Sciatic nerve (tissue), 2 donors: ENCODE results near the gene KREMEN2. TPM values are rescaled to one million over a fixed set of nuclear protein-coding genes. Genes with fewer than 3 reads are reported as not detected.
"Not testable (repeated sequence)": the region's sequence is repeated elsewhere in the genome, so short reads cannot be mapped to it uniquely, and the experiment has no call there.

Experiments
- ATAC-seq: fragments of 200-7000 bp; cut with Tn5 transposase; one replicate; pipeline ENCODE4 v1.9.1; 2020; ENCODE audit warnings: mild to moderate bottlenecking, moderate library complexity
- DNase-seq: peaks from one replicate; pipeline ENCODE4 v3.0.0-alpha.2; 2020; ENCODE audit warnings: low spot score
- intact Hi-C: fragments of 100-400 bp; cut with DNase I; formaldehyde crosslinking; loops from one replicate; pipeline ENCODE4 v1.14.2; 2022
- total RNA-seq: library from RNA; stranded (reverse); fragmentation: NEBNext Ultra II Directional; extraction: Animal tissue kit (Norgen Biotek cat#: 25700); gene quantifications from one replicate; pipeline ENCODE4 v1.2.1, GENCODE V29; 2021
- donor health status: DM: no; HTN: no; CAD: no.
- donor health status: DM: no; HTN: no; CAD: no.

The KREMEN2 gene, protein sequence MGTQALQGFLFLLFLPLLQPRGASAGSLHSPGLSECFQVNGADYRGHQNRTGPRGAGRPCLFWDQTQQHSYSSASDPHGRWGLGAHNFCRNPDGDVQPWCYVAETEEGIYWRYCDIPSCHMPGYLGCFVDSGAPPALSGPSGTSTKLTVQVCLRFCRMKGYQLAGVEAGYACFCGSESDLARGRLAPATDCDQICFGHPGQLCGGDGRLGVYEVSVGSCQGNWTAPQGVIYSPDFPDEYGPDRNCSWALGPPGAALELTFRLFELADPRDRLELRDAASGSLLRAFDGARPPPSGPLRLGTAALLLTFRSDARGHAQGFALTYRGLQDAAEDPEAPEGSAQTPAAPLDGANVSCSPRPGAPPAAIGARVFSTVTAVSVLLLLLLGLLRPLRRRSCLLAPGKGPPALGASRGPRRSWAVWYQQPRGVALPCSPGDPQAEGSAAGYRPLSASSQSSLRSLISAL
- not detected for total RNA-seq

DNA sequence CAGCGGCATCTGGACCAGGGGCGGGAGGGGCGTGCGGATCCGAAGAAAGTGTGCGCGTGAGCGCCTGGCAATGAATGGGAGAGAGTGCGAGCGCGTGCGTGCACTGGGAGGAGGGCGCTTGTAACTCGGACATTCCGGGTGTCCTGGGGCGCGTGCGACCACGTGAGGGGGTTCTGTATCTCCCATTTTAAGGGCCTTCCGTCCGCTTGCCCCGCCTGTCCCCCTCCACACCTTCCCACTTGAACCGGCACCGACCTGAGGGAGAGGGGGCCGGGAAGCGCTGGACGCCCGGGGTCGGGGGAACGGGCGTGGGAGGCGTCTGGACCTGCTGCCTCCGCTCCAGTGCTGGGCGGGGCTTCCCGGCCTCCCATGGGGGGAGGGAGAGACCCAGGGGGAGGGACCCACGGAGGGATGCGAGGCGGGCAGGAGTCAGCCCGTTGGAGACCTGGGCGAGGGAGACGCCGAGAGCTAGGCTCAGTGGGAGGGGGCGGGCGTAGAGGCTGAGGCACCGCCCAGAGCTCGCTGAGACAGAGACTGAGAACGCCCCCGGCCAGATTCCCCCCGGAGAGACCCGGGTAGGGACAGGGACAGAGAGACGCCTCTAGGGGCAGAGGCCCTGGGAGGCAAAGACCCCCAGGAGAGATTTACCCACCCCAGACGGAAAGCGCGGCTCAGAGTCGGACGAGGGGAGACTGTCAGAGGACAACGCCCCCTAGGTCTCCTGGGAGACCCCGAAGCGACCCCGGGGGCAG, at the start of gene KREMEN2:
KREMEN2 (plus strand) TSS at position 553 of the 752 bp plus-strand sequence. CDS start 246 bp downstream, outside the sequence.
- intact Hi-C loops, result no loop called here
- no peak for ATAC-seq
- DNase-seq, result no peak

DNA sequence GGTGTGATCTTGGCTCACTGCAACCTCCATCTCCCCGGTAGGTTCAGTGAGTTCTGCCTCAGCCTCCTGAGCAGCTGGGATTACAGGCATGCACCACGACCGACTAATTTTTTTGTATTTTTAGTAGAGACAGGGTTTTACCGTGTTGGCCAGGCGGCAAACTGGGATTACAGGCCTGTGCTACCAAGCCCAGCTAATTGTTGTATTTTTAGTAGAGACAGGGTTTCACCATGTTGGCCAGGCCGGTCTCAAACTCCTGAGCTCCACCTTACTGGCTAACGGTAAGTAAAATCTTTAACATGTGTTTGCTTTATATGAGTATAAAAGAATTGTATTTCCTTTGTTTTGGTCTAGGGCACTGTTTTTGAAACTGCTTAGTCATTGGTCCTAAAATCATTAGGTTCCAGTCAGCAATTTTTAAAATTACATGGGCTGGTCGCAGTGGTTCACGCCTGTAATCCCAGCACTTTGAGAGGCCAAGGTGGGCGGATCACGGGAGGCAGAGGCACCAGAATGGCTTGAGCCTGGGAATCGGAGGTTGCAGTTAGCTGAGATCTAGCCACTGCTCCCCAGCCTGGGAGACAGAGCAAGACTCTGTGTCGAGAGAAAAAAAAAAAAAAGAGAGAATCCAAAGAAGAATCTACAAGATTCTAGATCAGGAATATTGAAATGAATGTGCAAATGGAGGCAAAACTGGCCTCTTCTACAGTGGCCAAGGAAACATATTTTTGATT, 48.7 kb upstream of the KREMEN2 start:
- ATAC-seq (no peak), DNase-seq (no peak)
- intact Hi-C loops, result no loop called here

DNA sequence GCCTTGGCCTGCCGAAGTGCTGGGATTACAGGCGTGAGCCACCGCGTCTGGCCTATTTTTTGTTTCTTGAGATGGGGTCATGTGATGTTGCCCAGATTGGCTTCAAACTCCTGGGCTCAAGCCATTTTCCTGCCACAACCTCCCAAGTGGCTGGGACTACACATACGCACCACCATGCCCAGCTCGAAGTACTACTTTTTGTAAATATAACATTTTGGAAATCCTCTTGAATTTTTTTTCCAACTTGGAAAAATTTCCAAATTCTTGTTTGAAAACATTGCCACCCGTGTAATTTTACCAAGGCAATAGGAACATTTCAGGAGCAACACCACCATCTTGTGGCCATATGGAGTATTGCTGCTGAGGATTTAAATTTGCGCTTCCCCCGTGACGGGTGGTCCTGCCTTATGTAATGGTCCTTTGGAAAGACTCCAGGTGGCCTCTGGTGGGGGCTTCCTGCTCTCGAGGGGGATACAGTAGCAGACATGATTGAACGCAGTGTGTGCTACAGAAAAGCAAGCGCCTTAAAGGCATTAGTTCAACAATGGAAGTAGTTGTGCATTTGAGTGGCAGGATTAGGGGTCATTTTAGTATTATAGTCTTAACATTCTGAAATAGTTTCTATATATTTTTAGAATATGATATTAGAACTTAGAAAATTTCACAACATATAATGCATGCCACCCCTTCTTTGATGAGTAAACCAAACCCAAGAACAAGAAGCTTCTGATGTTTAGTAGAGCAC, 44.4 kb upstream of the KREMEN2 start:
- ATAC-seq, result peak; percentile 79
- intact Hi-C loops, result loop anchor here (10.0 kb wide), 1 partner anchor 45 kb away; no protein-coding TSS in a partner anchor
- peak; percentile 80 for DNase-seq

DNA sequence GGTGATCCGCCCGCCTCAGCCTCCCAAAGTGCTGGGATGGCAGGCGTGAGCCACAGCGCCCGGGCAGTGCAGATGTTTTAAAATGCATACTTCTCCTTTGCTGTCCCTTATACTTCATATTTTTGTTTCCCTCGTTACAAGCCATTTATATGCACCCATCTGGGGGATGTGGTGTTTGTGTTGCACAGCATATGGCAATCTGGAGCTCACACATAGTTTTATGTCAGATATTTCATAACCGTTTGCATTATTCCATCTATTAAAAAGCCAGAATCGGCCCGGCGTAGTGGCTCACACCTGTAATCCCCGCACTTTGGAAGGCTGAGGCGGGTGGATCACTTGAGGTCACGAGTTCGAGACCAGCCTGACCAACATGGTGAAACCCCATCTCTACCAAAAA, 40.6 kb upstream of the KREMEN2 start:
- no peak for DNase-seq
- ATAC-seq, result no peak
- intact Hi-C loops, result loop anchor here (10.0 kb wide), 1 partner anchor 49 kb away; no protein-coding TSS in a partner anchor

DNA sequence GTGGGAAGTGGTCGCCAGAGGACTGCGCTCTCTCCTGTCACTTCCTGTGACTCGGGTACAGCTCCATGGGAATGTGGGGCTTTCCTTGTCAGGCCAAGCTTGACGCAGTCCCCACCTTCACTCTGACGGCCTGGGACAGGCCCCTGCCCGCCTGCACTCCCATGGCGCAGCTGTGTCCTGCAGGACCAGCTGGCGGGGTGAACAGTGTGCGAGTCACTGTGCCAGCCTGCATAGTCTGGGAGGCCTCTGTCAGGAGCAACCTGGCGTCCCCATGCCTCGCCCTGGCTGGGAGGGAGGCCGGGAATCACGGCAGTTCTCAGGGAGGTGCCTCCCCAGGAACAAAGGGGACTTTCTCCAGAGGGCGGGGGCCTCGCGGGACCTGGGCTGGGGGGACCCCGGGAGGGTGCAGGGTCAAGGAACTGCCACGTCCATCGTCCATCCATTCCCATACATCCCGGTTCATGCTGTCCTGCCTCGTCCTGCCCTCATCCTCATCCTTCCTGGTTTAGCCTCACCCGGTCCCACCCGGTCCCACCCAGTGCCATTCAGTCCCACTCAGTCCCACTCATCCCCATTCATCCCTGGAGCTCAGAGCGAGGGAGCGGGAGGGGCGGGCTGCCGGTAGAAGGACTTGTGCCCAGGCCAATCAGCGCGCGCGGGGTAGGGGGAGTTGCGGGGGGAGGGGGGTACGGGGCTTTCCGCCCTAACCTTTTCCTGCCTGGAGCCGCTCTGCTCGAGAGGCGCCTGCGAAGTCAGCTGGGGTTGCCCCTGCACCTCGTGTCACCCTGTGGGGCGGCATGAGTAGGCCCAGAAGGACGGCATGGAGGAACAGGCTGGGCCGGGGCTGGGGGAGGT, 38.9 kb upstream of the KREMEN2 start:
- DNase-seq (no peak), ATAC-seq (peak; percentile 5)
- intact Hi-C loops, result loop anchor here (10.0 kb wide), 1 partner anchor 50 kb away; no protein-coding TSS in a partner anchor

DNA sequence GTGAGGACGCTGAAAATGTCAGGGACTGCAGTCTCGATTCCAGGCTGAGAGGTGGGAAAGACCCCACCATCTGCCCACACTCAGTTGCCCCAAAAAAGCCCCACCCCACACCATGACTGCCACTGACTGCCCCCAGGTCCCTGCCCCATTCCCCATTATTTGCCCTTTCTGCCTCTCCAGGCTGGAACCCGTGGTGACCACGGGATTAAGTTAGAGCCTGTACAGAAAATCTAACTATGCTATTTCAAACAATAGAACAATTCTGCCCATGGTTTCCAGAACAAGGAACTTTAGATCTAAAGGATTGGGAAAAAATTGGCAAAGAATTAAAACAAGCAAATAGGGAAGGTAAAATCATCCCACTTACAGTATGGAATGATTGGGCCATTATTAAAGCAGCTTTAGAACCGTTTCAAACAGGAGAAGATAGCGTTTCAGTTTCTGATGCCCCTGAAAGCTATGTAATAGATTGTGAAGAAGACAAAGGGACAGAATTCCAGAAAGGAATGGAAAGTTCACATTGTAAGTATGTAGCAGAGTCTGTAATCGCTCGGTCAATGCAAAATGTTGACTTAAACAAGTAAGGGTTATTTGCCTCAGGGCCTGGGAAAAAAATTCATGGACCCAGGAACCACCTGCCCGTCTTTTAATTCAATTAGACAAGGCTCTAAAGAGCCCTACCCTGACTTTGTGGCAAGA, 38.0 kb upstream of the KREMEN2 start:
- ATAC-seq (peak; percentile 11), DNase-seq (no peak)
- intact Hi-C loops, result loop anchor here (10.0 kb wide), 1 partner anchor 51 kb away; no protein-coding TSS in a partner anchor

DNA sequence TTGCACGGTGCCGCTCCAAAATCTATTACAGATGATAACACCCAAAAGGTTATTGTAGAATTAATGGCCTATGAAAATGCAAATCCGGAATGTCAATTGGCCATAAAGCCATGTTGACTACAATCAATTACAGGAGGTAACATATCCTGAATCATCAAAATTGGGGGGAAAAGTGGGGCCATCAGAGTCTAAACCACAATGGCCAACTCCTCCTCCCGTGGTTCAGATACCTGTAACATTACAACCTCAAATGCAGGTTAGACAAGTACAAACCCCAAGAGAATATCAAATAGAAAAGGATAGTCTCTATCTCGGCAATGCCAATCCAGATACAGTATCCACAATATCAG, 37.5 kb upstream of the KREMEN2 start:
- ATAC-seq, result no peak
- intact Hi-C loops, result loop anchor here (10.0 kb wide), 1 partner anchor 52 kb away; no protein-coding TSS in a partner anchor
- DNase-seq, result no peak

DNA sequence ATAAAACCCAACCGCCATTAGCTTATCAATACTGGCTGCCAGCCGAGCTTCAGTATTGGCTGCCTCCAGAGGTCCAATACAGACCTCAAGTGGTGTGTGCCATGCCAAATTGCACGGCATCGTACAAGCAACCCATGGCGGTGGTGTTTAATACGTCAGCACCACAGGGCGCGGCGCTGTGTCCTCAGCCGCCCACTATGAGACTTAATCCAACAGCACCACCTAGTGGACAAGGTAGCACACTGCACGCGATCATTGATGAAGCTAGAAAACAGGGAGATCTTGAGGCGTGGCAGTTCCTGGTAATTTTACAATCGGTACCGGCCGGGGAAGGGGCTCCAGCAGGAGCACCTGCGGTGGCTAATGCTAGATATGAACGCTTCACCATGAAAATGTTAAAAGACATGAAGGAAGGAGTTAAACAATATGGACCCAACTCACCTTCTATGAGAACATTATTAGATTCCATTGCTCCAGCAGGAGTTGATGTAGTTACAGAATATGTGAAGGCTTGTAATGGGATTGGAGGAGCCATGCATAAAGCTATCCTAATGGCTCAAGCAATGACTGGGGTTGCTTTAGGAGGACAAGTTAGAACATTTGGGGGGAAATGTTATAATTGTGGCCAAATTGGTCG, 36.9 kb upstream of the KREMEN2 start:
- intact Hi-C loops, result loop anchor here (10.0 kb wide), 1 partner anchor 52 kb away; no protein-coding TSS in a partner anchor
- peak; percentile 91 for DNase-seq
- peak; percentile 96 for ATAC-seq

DNA sequence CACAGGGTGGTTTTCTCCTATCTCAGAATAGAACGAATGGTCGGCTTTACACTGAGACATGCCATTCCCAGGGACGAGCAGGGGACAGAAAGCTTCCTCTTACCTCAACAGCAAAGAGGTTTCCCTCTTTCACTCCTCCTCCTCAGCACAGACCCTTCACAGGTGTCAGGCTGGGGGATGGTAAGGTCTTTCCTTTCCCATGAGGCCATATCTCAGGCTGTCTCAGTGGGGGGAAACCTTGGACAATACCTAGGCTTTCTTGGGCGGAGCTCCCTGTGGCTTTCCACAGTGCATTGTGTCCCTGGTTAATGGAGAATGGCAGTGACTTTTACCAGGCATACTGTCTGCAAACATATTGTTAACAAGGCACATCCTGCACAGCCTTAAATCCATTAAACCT, 35.9 kb upstream of the KREMEN2 start:
- not testable (repeated sequence) for DNase-seq, ATAC-seq
- intact Hi-C loops, result loop anchor here (10.0 kb wide), 1 partner anchor 53 kb away; no protein-coding TSS in a partner anchor

DNA sequence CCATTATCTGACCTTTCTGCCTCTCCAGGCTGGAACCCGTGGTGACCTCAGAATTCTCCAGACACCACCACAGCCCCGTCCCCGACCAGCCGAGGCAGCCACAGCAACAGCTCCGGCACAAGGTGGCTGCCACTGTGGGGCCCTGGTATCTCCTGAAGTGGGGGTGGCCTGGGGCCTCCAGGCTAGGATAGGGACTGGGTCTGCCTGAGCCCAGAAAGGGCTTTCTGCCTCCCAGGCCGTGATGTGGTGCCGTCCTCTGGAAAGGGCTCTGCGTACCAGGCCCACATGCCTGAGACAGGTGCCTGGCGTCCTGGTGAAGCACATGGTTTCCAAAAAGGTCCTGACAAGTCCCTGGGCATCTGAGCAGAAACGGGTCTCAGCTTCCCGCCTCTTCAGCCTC, 35.3 kb upstream of the KREMEN2 start:
- DNase-seq (no peak), ATAC-seq (no peak)
- intact Hi-C loops, result loop anchor here (10.0 kb wide), 1 partner anchor 54 kb away; no protein-coding TSS in a partner anchor

DNA sequence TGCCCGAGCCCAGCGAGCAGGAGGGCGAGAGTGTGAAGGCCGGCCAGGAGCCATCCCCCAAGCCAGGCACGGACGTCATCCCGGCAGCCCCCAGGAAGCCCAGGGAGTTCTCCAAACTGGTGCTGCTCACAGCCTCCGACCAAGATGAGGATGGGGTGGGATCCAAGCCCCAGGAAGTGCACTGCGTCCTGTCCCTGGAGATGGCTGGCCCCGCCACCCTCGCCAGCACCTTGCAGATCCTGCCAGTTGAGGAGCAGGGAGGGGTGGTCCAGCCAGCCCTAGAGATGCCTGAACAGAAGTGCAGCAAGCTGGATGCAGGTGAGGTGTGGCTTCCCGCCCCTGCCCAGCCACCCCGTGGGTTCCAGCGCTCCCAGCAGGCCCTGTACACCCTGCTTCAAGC, 34.4 kb upstream of the KREMEN2 start:
- intact Hi-C loops, result loop anchor here (10.0 kb wide), 1 partner anchor 55 kb away; no protein-coding TSS in a partner anchor
- DNase-seq, result no peak
- no peak for ATAC-seq

DNA sequence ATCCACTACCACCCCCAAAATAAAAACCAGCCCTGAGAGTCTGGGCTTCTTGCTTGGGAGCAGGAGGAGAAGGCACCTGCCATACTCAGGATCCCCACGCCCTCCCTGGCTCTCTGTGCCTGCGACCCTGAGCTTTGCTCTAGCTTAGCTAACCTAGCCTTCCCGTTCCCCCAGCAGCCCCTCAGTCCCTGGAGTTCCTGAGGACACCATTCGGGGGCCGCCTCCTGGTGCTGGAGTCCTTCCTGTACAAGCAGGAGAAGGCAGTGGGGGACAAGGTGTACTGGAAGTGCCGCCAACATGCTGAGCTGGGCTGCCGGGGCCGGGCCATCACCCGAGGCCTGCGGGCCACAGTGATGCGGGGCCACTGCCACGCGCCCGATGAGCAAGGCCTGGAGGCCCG, 33.8 kb upstream of the KREMEN2 start:
- intact Hi-C loops, result no loop called here
- ATAC-seq, result no peak
- no peak for DNase-seq

DNA sequence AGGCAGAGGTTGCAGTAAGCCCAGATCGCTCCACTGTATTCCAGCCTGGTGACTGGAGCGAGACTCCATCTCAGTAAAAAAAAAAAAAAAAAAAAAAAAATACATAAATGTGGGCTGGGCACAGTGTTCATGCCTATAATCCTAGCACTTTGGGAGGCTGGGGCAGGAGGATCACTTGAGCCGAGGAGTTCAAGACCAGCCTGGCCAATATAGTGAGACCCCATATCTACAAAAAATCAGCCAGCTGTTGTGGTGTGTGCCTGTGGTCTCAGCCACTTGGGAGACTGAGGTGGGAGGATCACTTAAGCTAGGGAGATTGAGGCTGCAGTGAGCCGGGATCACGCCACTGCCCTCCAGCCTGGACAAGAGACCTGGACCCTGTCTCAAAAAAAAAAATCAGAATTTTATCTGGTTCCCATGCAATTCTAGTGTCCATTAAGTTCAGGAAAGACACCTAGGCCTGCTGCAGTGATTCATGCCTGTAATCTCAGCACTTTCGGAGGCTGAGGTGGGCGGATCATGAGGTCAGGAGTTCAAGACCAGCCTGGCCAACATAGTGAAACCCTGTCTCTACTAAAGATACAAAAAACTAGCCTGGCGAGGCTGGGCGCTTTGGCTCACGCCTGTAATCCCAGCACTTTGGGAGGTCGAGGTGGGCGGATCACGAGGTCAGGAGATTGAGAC, 32.7 kb upstream of the KREMEN2 start:
- intact Hi-C loops, result not testable (repeated sequence)

DNA sequence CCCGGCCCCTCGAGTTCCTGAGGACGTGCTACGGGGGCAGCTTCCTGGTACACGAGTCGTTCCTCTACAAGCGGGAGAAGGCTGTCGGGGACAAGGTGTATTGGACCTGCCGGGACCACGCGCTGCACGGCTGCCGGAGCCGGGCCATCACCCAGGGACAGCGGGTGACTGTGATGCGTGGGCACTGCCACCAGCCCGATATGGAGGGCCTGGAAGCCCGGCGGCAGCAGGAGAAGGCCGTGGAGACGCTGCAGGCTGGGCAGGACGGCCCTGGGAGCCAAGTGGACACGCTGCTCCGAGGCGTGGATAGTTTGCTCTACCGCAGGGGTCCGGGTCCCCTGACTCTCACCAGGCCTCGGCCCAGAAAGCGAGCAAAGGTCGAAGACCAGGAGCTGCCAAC, 30.9 kb upstream of the KREMEN2 start:
- DNase-seq (no peak), ATAC-seq (no peak)
- intact Hi-C loops, result no loop called here

More for the DNA sequence above, 32.7 kb upstream of the KREMEN2 start:
- not testable (repeated sequence) for DNase-seq, ATAC-seq

DNA sequence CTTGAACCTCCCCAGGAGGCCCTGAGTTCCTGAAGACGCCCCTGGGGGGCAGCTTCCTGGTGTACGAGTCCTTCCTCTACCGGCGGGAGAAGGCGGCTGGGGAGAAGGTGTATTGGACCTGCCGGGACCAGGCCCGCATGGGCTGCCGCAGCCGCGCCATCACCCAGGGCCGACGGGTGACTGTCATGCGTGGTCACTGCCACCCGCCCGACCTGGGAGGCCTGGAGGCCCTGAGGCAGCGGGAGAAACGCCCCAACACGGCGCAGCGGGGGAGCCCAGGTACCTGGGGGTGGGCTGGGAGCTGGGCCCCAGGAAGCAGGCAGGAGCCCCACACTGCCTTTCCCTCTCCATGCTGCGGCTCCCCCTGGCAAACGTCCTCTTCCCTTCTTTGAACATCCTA, 30.4 kb upstream of the KREMEN2 start:
- ATAC-seq, result no peak
- intact Hi-C loops, result no loop called here
- no peak for DNase-seq

DNA sequence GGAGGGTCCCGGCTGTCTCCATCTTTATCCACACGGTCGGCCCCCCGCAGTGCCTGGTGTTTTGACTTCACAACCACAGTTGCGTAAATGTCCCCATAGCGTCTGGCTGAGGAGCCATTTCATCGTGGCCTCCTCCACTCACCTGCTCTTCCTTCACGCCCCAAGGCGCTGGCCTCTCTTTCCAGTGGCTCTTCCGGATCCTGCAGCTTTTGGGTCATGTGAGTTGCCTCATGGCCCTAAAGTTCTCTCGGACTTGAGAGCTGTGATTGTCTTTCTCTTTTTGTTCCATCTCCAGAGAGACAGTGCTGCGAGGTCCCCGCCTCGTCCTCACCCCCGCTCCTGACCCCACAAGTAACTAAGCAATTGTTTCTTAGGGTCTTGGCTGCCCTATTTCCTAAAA, 29.6 kb upstream of the KREMEN2 start:
- ATAC-seq, result no peak
- DNase-seq, result no peak
- intact Hi-C loops, result no loop called here
